Adrenal gland (tissue), 12 donors: ENCODE results near the gene ASMT. TPM values are rescaled to one million over a fixed set of nuclear protein-coding genes. Genes with fewer than 3 reads are reported as not detected.

Source experiments
- DNase-seq, 7 donors: peaks; one replicate each; pipeline ENCODE4 v3.0.0-alpha.2; 2019 to 2020
- H3K27ac ChIP-seq, 5 donors: fragments of 200-600 bp; sonication (generic) in 4 of 5; 1 replicate in 3 of 5; 2 replicates in 2 of 5; pipeline versions ENCODE4 v1.5.1 to v1.8.0; 2016 to 2020; ENCODE audit warnings: mild to moderate bottlenecking in 1 of 5
- H3K27me3 ChIP-seq: fragments of 200-600 bp; 2 replicates; pipeline ENCODE4 v1.8.0; 2021
- H3K36me3 ChIP-seq, 2 donors: fragments of 200-600 bp; replicated peaks in 1 of 2; 1 replicate in 1 of 2; 2 replicates in 1 of 2; pipeline versions ENCODE4 v1.5.1 to v1.8.0; 2018 to 2022
- H3K4me1 ChIP-seq, 2 donors: fragments of 200-600 bp; replicated peaks in 1 of 2; 1 replicate in 1 of 2; 2 replicates in 1 of 2; pipeline versions ENCODE4 v1.5.1 to v1.8.0; 2018 to 2021
- H3K4me3 ChIP-seq, 4 donors: fragments of 200-600 bp; sonication (generic) in 3 of 4; one replicate each; pipeline ENCODE4 v1.5.1; 2016 to 2018
- H3K9me3 ChIP-seq, 3 donors: fragments of 200-600 bp; sonication (generic) in 1 of 3; replicated peaks in 1 of 3; 1 replicate in 2 of 3; 2 replicates in 1 of 3; pipeline versions ENCODE4 v1.5.1 to v1.8.0; 2016 to 2021
- POLR2A ChIP-seq, 2 donors: fragments of 450-650 bp; IDR thresholded peaks; one replicate each; pipeline ENCODE4 v1.6.1; 2017; ENCODE audit warnings: antibody characterized with exemption in 2 of 2, mild to moderate bottlenecking in 2 of 2, moderate library complexity in 1 of 2
- WGBS, 4 donors: extraction: QIAGEN DNeasy Blood & Tissue Kit in 2 of 4; methylation state at CpG; one replicate each; pipeline versions ENCODE4 v1.1.5 to v1.1.7; 2013 to 2017; 5-methylcytosine and 5-hydroxymethylcytosine counted together
- intact Hi-C, 2 donors: fragments of 100-400 bp; cut with DNase I; formaldehyde crosslinking; loops; one replicate each; pipeline versions ENCODE4 v1.14.1 to v1.15.0; 2022 to 2023
- polyA plus RNA-seq, 3 donors: library from polyadenylated mRNA; stranded (reverse); fragments of 200-250 nt in 2 of 3; fragments of 350-450 nt in 1 of 3; fragmentation: Illumina TruSeq in 1 of 3; extraction: RNeasy Lipid Tissue Mini Kit (QIAGEN cat#74804) in 1 of 3; gene quantifications; one replicate each; pipeline ENCODE4 v1.2.3, GENCODE V29; 2013 to 2014
- total RNA-seq, 9 donors: library from RNA; depleted of rRNA in 4 of 9; stranded (reverse); fragments of >200 nt in 4 of 9; fragments of 120-200 nt in 1 of 9; fragmentation: NEBNext Ultra II Directional in 1 of 9; extraction: Animal tissue kit (Norgen Biotek cat#: 25700) in 1 of 9; gene quantifications; one replicate each; pipeline versions ENCODE4 v1.1.0 to v1.2.4, GENCODE V29; 2013 to 2023
- TF ChIP-seq, protein P1 (sequence below), 6 experiments: fragments of 450-650 bp in 4 of 6; fragments of 200-600 bp in 2 of 6; sonication (generic) in 1 of 6; IDR thresholded peaks; 1 replicate in 5 of 6; 2 replicates in 1 of 6; pipeline versions ENCODE4 v1.5.1 to v1.8.0; 2016 to 2021; ENCODE audit warnings: antibody characterized with exemption in 6 of 6, mild to moderate bottlenecking in 2 of 6, moderate library complexity in 1 of 6
- donor health status: healthy with polysubstance abuse.
- donor health status: Bipolar disorder and iron deficiency.
- donor health status: DM: yes; HTN: yes; CAD: no.
- donor health status: DM: no; HTN: no; CAD: no.
- donor health status: DM: no; HTN: no; CAD: no.
- donor health status: DM: yes; HTN: yes; CAD: no.

The ASMT gene
- total and polyA plus RNA-seq, 12 donors = 0.18 to 6.7 (median 0.74) TPM; not detected in 5

DNA sequence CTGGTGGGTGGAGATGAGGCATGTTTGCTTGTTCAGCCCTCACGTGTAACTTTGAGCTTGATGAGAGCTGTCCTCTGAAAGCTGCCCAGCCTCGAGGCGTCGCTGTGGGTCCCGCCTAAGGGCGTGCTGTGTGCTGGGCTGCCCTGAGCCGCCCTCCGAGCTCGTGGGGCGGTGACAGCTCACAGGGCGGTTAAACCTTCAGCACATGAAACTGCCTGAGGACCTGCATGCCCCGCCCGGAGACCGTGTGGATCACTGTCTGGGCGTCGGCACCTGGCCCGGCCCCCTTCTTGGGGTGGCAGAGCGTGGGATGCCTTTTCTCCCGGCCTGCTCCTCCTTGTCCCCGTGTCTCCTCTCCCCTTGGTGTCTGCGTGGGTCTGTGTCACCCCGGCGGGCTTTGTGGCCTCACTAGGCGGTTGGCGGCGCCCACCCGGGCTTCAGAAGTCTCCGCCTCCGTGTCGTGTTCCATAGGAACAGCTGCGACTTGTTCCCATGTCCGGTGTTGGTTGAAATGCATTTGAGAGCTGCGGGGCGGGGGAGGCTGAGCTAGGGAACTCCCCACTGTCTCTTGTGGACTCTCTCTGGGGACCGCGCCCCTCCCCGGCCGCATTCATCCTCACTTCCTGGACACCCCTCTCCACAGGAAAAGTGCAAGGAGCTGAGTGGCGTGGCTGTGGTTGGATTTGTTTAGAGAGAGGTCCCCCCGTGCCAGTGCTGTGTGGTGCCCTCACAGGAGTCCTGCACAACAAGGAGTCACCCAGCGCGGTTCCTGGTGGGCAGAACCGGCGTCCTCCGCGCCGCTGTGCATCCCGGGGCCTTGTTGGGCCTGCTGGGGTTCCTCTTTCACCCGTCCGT lies 16.6 kb upstream of the ASMT start:
- Histone ChIP-seq H3K27me3 (no peaks in the 10 kb centered on the region), H3K4me1 (peaks cover 5 to 16% of the 10 kb centered on the region in 2 donors), H3K9me3 (no peaks in the 10 kb centered on the region), H3K27ac (no peak overlapping the region), H3K4me3 (no peak overlapping the region), H3K36me3 (peaks cover 0 to 98% of the 10 kb centered on the region in 2 donors)
- peak in 1 of 7 donors; percentile 43 for DNase-seq
- intact Hi-C loops = no loop called here
- TF ChIP-seq, protein P1, sequence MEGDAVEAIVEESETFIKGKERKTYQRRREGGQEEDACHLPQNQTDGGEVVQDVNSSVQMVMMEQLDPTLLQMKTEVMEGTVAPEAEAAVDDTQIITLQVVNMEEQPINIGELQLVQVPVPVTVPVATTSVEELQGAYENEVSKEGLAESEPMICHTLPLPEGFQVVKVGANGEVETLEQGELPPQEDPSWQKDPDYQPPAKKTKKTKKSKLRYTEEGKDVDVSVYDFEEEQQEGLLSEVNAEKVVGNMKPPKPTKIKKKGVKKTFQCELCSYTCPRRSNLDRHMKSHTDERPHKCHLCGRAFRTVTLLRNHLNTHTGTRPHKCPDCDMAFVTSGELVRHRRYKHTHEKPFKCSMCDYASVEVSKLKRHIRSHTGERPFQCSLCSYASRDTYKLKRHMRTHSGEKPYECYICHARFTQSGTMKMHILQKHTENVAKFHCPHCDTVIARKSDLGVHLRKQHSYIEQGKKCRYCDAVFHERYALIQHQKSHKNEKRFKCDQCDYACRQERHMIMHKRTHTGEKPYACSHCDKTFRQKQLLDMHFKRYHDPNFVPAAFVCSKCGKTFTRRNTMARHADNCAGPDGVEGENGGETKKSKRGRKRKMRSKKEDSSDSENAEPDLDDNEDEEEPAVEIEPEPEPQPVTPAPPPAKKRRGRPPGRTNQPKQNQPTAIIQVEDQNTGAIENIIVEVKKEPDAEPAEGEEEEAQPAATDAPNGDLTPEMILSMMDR (IDR thresholded peaks at IDR 0.05) = no peak
- 89 to 97% (median 92%) methylated on average over 7 to 50 of the region's 50 CpGs for WGBS, 4 donors

DNA sequence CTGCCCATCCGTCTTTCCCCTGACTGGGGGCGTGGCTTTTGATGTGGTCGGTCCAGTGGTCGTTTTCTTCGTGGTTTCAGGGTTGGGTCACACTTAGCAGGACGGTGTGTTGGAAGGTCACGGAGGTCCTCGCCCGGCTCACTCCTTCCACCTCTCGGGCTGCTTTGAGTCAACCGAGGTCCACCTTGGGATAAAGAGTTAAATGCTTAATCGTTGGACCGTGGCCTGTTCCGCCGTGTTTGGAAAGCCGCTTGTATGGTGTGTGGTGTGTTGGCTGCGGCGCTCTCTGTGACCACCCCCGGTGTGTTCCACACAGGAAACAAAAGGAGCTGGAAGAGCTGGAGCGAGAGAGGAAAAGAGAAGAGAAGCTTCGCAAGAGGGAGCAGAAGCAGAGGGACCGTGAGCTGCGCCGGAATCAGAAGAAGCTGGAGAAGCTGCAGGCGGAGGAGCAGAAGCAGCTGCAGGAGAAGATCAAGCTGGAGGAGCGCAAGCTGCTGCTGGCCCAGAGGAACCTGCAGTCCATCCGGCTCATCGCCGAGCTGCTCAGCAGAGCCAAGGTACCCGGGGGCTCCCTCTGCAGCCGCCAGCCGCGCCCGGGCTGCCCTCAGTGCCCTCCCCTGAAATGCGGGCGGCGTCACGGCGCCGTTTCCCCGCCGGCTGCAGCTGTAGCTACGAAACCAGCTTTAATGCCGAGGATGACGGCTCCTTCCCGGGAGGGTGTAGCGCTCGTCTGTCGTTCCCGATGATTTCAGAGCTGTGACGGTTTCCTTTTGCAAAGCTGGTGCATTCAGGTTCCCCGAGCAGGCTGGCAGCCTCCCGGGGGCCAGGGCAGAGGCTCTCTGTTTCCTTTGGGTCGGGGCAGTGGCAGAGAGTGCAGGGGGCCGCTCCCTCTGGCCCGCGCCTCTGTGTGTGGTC lies 15.7 kb upstream of the ASMT start:
- Histone ChIP-seq H3K36me3 (peaks cover 0 to 91% of the 10 kb centered on the region in 2 donors), H3K4me3 (no peak overlapping the region), H3K27me3 (no peaks in the 10 kb centered on the region), H3K4me1 (peaks cover 0 to 7% of the 10 kb centered on the region in 2 donors), H3K27ac (no peak overlapping the region), H3K9me3 (no peaks in the 10 kb centered on the region)
- intact Hi-C loops = no loop called here
- WGBS, 4 donors = 85 to 93% (median 87%) methylated on average over 30 to 57 of the region's 57 CpGs
- no peak for TF ChIP-seq POLR2A (IDR thresholded peaks at IDR 0.05)
- TF ChIP-seq, protein P1 (IDR thresholded peaks at IDR 0.05) = no peak
- peak in 2 of 7 donors; percentile 0 to 24 for DNase-seq

DNA sequence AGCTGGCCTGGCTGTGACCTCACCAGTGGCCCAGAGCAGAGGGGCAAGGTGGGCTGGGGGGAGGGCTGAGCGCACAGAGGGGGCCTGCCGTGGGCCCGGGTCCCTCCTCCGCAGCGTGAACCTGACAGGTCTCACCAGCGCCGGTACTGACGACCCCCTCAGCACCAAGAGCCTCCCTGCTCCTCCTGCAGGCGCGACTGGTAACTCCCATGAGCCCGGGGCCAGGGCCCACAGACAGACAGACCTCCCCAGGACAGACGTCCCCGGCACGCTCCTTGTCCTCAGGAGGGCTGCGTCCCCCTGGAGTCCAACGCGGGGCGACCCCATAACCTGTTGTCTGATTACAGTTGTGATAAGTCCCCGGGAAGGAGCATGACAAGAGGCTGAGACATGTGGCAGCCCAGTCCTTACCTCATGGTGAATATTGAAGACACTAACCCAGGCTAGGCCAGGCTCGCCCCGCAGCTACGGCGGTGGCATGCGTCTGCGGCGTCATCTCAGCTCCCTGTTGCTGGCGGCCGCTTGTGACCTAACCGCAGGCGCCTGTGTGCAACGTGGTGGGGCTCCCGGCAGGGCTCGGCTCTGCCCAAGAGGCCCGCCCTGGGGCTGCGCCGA lies 15.0 kb upstream of the ASMT start:
- no peak overlapping the region for H3K27ac ChIP-seq
- H3K36me3 ChIP-seq = peaks cover 0 to 84% of the 10 kb centered on the region in 2 donors
- H3K4me3 ChIP-seq = no peak overlapping the region
- WGBS, 4 donors = 92 to 95% (median 94%) methylated on average over 9 to 36 of the region's 36 CpGs
- no peaks in the 10 kb centered on the region for H3K4me1 ChIP-seq
- peak in 1 of 7 donors; percentile 46 for DNase-seq
- intact Hi-C loops = no loop called here
- H3K9me3 ChIP-seq = no peaks in the 10 kb centered on the region
- TF ChIP-seq POLR2A (IDR thresholded peaks at IDR 0.05) = no peak
- TF ChIP-seq, protein P1 (IDR thresholded peaks at IDR 0.05) = no peak
- no peaks in the 10 kb centered on the region for H3K27me3 ChIP-seq
